Muscle layer of duodenum (tissue), 2 donors: ENCODE data around the gene RHOT2.
A peak's percentile ranks its signal among the peaks of the same experiment; 100 is the strongest.

ENCODE experiments used
- H3K27ac ChIP-seq: one replicate; pipeline ENCODE4 v1.7.0; 2013; ENCODE audit warnings: mild to moderate bottlenecking, low read length
- H3K27me3 ChIP-seq: one replicate; pipeline ENCODE4 v1.7.0; 2013; ENCODE audit warnings: low read depth, mild to moderate bottlenecking, control low read depth, low read length
- H3K36me3 ChIP-seq, 2 donors: one replicate each; pipeline ENCODE4 v1.7.0; 2013; ENCODE audit warnings: low read length in 2 of 2, control low read depth in 1 of 2, mild to moderate bottlenecking in 1 of 2; ENCODE audit not compliant: insufficient read depth in 2 of 2, control insufficient read depth in 1 of 2
- H3K4me1 ChIP-seq, 2 donors: one replicate each; pipeline ENCODE4 v1.7.0; 2013; ENCODE audit warnings: low read length in 2 of 2, mild to moderate bottlenecking in 2 of 2, control low read depth in 1 of 2, moderate library complexity in 1 of 2; ENCODE audit not compliant: insufficient read depth in 2 of 2, control insufficient read depth in 1 of 2
- H3K4me3 ChIP-seq, 2 donors: one replicate each; pipeline ENCODE4 v1.7.0; 2013; ENCODE audit warnings: low read length in 2 of 2, low read depth in 1 of 2, mild to moderate bottlenecking in 1 of 2
- H3K9me3 ChIP-seq, 2 donors: one replicate each; pipeline ENCODE4 v1.7.0; 2013; ENCODE audit warnings: low read length in 2 of 2, control low read depth in 1 of 2, mild to moderate bottlenecking in 1 of 2; ENCODE audit not compliant: control insufficient read depth in 1 of 2
- donor health status: healthy.

RHOT2 gene

DNA sequence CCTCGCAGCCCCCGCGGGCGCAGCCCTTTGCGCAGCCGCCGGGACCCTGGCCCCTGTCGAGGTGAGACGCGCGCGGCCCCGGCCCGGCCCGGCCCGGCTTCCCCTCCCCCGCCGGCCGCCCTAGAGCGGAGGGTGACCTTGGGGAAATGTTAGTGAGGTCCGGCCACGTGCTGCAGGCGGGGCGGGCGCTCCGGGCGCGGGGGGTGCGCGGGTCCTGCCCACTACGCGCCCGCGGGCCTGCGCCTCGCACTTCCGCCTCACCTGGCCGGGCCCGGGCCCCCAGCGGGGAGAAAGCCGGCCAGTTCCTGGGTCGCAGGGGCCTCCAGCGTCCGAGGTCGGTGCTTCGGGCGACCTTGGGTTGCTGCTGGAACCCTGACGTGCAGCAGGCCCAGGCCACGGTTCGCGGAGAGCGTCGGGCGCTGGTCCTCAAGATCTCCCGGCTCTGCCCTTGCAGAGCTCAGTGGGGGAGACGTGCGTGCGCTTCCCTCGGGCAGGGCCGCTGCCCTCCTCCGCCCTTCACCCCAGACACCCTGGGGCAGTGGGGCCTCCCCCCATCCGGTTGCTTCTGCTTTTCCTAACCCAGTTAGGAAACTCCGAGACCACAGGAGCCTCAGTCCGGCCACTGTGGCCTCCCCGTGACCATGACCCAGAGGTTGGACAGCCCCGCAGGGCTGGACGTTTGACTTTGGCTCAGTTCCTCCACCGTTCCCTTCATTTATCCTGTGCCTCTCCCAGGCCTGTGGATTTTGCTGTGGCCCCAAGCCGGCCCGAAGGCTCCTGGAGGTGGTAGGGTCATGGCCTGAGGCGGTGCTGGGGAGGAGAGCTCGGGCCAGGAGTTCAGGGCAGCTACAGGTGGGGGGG lies 25.5 kb upstream of the RHOT2 start:
- Histone ChIP-seq H3K27me3 (no peaks in the 10 kb centered on the region), H3K27ac (peak overlapping the region; percentile 72), H3K36me3 (no peaks in the 10 kb centered on the region), H3K4me3 (peak overlapping the region; percentile 63 to 82), H3K4me1 (peaks cover 0 to 28% of the 10 kb centered on the region in 2 donors), H3K9me3 (no peaks in the 10 kb centered on the region)

DNA sequence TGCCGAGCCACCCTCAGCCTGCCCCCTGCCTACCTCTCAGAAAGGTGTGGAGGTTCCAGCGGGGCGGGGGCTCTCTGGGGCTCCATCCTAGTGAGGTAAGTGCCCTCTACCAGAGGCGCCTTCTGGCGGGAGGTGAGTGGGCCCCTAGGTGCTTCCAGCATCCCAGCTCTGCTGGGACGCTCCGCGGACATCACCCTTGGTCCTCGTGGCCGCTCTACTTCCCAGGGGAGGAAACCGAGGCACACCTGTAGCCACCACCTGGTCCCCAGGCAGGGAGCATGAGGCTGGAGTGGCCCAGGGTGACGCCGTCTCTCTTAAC lies 24.9 kb upstream of the RHOT2 start:
- Histone ChIP-seq H3K9me3 (no peaks in the 10 kb centered on the region), H3K4me1 (peaks cover 0 to 28% of the 10 kb centered on the region in 2 donors), H3K27ac (peak overlapping the region; percentile 72), H3K4me3 (peak overlapping the region; percentile 63 to 82), H3K27me3 (no peaks in the 10 kb centered on the region), H3K36me3 (no peaks in the 10 kb centered on the region)

DNA sequence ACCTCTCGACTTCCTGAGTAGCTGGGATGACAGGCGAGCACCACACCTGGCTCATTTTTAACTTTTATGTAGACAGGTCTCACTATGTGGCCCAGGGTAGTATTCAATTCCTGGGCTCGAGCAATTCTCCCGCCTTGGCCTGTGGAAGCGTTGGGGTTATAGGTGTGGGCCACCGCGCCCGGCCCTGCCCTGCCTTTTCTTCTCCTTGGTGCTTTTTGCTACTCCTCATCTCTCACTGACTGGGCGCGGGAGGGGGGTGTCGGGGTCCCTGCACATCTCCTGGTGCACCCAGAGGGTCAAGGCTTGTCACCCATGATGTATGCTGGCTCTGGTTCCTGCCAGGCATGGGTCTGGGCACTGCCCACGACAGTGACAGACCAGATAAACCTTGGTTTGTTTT lies 23.4 kb upstream of the RHOT2 start:
- H3K27me3 ChIP-seq, result no peaks in the 10 kb centered on the region
- peaks cover 0 to 36% of the 10 kb centered on the region in 2 donors for H3K4me1 ChIP-seq
- no peak overlapping the region for H3K27ac ChIP-seq
- H3K9me3 ChIP-seq, result no peaks in the 10 kb centered on the region
- no peaks in the 10 kb centered on the region for H3K36me3 ChIP-seq
- H3K4me3 ChIP-seq, result no peak overlapping the region

- no peak overlapping the region for H3K27ac ChIP-seq
- no peaks in the 10 kb centered on the region for H3K36me3 ChIP-seq
- H3K27me3 ChIP-seq, result no peaks in the 10 kb centered on the region
- H3K4me3 ChIP-seq, result no peak overlapping the region
- no peaks in the 10 kb centered on the region for H3K9me3 ChIP-seq
- H3K4me1 ChIP-seq, result peaks cover 0 to 44% of the 10 kb centered on the region in 2 donors
Observed at GRCh38 chr16:645852-646678, 21.9 kb upstream of the RHOT2 start.

DNA sequence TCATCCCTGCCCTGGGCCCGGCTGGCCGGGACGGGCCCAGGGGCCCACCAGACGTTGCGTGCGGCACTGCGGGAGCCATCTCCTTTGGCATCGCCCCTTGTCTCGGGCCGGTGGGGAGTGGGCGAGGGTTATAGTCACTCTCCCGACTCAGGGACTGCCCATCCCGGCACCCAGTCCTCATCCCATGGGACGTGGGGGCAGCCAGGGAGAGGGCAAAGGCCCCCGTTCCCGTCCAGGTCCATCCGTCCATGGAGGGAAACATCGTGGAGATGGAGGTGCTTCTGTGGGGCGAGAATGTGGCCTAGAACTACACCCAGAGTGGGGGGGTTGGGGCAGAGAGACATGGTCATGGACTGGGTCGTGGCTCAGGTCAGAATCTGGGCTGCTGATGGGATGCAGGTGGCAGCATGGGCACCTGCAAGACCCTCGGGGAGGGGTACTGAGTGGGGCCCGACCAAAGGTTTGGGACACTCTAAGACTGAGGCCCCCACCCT lies 21.2 kb upstream of the RHOT2 start:
- Histone ChIP-seq H3K36me3 (peaks cover 0 to 2% of the 10 kb centered on the region in 2 donors), H3K9me3 (no peaks in the 10 kb centered on the region), H3K4me3 (no peak overlapping the region), H3K4me1 (peaks cover 0 to 41% of the 10 kb centered on the region in 2 donors), H3K27me3 (no peaks in the 10 kb centered on the region), H3K27ac (no peak overlapping the region)

DNA sequence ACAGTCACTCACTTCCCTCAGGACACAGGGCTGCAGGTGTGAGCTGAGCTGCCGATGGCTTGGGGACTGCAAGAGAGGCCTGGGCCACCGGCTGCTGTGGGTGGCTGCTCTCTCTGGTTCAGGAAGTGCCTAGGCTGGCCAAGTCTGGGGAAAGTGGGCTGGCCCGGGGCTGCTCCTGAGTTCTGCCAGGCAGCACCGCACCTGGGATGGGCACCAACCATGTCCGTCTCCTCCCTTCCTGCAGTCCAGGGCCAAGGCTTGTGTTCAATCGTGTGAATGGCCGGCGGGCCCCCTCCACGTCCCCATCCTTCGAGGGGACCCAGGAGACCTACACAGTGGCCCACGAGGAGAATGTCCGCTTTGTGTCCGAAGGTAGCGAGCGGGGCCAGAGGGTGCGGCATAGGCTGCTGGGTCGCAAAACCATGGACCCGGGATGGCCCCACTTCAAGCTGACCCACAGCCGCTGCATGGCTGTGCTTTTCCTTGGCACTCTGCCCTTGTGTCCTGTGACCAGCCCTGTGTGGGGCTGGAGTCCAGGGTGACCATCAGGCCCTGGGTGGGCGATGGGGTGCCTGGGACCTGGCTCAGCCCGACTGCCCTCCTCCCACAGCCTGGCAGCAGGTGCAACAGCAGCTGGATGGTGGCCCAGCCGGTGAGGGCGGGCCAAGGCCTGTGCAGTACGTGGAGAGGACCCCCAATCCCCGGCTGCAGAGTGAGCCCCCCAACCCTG lies 20.6 kb upstream of the RHOT2 start:
- no peak overlapping the region for H3K4me3 ChIP-seq
- no peak overlapping the region for H3K27ac ChIP-seq
- H3K36me3 ChIP-seq, result peaks cover 0 to 6% of the 10 kb centered on the region in 2 donors
- H3K4me1 ChIP-seq, result peaks cover 0 to 41% of the 10 kb centered on the region in 2 donors
- no peaks in the 10 kb centered on the region for H3K27me3 ChIP-seq
- no peaks in the 10 kb centered on the region for H3K9me3 ChIP-seq

DNA sequence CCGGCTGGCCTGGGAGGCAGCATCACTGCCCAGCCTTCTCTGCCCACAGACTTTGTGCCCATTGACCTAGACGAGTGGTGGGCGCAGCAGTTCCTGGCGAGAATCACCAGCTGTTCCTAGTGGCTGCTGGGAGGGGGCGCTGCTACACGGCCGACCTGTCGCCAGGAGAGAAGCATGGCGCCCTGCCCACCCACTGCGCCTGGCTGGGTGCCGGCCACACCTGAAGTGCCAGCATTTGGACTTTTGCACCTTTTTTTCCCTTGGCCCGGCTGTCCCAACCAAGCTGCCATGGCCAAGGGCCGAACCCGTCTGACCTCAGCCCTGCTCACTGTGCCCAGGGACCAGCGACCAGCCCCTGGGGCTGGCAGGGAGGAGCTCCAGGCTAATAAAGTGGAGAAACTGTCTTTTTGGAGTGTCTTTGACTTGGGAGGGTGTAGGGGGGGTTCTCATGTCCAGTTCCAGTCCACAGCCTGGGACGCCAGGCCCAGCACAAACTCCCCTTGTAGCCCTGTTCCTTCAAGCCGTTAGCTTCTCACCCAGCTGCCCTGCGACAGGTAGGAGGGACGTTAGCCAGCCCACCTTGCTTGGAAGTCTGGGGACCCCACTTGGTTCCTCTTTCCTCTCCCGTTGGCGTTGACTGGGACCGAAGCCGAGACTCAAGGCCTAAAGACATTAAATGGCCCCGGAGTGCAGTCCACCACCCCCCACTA lies 19.7 kb upstream of the RHOT2 start:
- Histone ChIP-seq H3K4me3 (peak overlapping the region; percentile 54 to 86), H3K36me3 (peaks cover 0 to 6% of the 10 kb centered on the region in 2 donors), H3K4me1 (peaks cover 0 to 33% of the 10 kb centered on the region in 2 donors), H3K27me3 (no peaks in the 10 kb centered on the region), H3K27ac (peak overlapping the region; percentile 79), H3K9me3 (no peaks in the 10 kb centered on the region)

DNA sequence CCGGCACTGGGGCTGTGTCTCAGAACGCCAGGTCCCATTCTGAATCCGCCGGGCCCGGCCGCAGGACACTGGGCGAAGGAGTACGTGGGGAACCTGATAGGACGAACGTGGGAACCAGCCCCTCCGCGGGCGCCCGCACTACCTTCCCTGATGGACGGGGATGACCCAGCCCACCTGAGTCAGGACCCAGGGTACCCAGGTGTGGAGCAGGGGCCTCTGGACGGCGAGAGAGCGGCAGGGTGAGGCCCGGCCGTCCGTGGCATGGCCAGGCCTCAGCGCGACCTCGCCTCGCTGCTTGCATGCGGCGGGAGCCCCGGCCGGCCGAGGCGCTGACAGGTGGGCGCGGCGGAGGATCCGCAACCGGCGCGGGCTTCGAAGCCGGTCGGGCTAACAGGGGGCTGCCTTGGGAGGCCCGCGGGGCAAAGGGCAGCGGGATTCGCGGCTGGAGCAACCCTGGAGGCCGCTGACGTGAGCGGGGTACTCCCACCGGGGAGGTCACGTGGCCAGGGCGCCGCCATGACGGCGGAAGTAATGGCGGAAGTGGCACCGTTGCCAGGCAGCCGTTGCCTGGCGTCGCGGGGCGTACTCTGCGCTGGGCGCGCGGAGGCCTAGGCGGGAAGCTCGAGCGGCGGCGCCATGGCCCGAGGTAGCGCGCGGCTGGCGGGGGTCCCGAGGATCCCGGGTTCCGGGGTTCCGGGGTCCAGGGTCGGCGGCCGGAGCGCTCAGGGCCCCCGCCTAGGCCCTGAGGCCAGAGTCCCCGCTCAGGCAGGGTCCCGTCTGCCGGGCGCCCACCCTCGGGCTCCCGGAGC lies 18.9 kb upstream of the RHOT2 start, which contains the start of gene WDR90:
WDR90 (plus strand) TSS at position 585 of the 809 bp plus-strand sequence; CDS start at position 637, 52 bp downstream.
- Histone ChIP-seq H3K4me1 (peaks cover 0 to 29% of the 10 kb centered on the region in 2 donors), H3K27me3 (no peaks in the 10 kb centered on the region), H3K36me3 (peaks cover 0 to 6% of the 10 kb centered on the region in 2 donors), H3K27ac (peak within 1 kb of the TSS; percentile 79), H3K4me3 (peak within 1 kb of the TSS; percentile 54 to 86), H3K9me3 (no peaks in the 10 kb centered on the region)

GRCh38 chr16:649631-650030 lies 18.3 kb upstream of the RHOT2 start:
- Histone ChIP-seq H3K36me3 (peaks cover 0 to 6% of the 10 kb centered on the region in 2 donors), H3K27ac (no peak overlapping the region), H3K9me3 (no peaks in the 10 kb centered on the region), H3K4me1 (peaks cover 0 to 29% of the 10 kb centered on the region in 2 donors), H3K4me3 (peak overlapping the region; percentile 30 to 86), H3K27me3 (no peaks in the 10 kb centered on the region)

DNA sequence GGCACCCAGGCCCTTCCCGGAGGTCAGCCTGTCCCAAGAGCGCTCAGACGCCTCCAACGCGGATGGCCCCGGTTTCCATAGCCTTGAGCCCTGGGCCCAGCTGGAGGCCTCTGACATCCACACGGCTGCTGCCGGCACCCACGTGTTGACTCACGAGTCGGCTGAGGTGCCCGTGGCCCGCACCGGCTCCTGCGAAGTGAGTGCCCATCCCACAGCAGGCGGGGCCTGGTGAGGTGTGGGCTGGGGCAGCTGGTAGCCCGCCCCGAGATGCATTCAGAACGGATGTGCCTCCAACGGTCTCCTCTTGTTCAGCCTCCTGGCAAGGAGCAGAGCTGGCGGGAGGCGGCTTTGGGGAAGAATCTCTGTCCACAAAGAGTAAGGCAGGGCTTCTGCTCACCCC lies 16.1 kb upstream of the RHOT2 start:
- H3K27me3 ChIP-seq, result no peaks in the 10 kb centered on the region
- no peak overlapping the region for H3K4me3 ChIP-seq
- H3K9me3 ChIP-seq, result no peaks in the 10 kb centered on the region
- peaks cover 0 to 29% of the 10 kb centered on the region in 2 donors for H3K4me1 ChIP-seq
- H3K36me3 ChIP-seq, result peaks cover 0 to 11% of the 10 kb centered on the region in 2 donors
- no peak overlapping the region for H3K27ac ChIP-seq
